ENCODE results near the gene RNF150. TPM values are rescaled to one million over a fixed set of nuclear protein-coding genes. Genes with fewer than 3 reads are reported as not detected.

Gene RNF150
- total RNA-seq, 1 experiment from 2014 or later = 0.14 TPM

- intact Hi-C loops (cut with micrococcal nuclease; ENCODE audit: unreplicated experiment) = no loop called here
- no peaks in the 10 kb centered on the region for H3K4me1 Mint-ChIP-seq (ENCODE audit: low read depth, unreplicated experiment)
- Histone ChIP-seq H3K4me3 (ENCODE audit: low read depth, low read length) (no peak overlapping the region), H3K36me3 (ENCODE audit: control insufficient read depth, insufficient read depth, low read length) (no peaks in the 10 kb centered on the region), H3K27me3 (replicated peaks; ENCODE audit: control insufficient read depth, insufficient read depth, low read length) (peaks cover 1% of the 10 kb centered on the region; the same call in 1 of the 2 replicates), H3K4me1 (no peaks in the 10 kb centered on the region), H3K9me3 (no peaks in the 10 kb centered on the region)
- H3K4me3 Mint-ChIP-seq (ENCODE audit: unreplicated experiment) = no peak overlapping the region
- no peak for TF ChIP-seq CTCF (IDR thresholded peaks at IDR 0.05; ENCODE audit: insufficient read depth in 1 of 2, low read depth in 1 of 2, low read length in 1 of 2, severe bottlenecking in 1 of 2, unreplicated experiment in 1 of 2)
- POLR2A ChIA-PET = no interaction called here
- H3K9me3 Mint-ChIP-seq (ENCODE audit: unreplicated experiment) = no peaks in the 10 kb centered on the region
- no peaks in the 10 kb centered on the region for H3K36me3 Mint-ChIP-seq (ENCODE audit: insufficient read depth, unreplicated experiment)
- DNase-seq = no peak
- H3K27me3 Mint-ChIP-seq (ENCODE audit: insufficient read depth, unreplicated experiment) = peaks cover 11% of the 10 kb centered on the region
- H3K27ac Mint-ChIP-seq (ENCODE audit: unreplicated experiment) = no peak overlapping the region
- no TSS peak for BruUV-seq (replicated peaks)
- CTCF ChIA-PET = no interaction called here
These were observed 112.4 kb downstream of the RNF150 start for GRCh38 chr4:141020801-141021261.

- H3K27me3 Mint-ChIP-seq (ENCODE audit: insufficient read depth, unreplicated experiment) = peaks cover 8% of the 10 kb centered on the region
- no peaks in the 10 kb centered on the region for H3K4me1 Mint-ChIP-seq (ENCODE audit: low read depth, unreplicated experiment)
- H3K27ac Mint-ChIP-seq (ENCODE audit: unreplicated experiment) = no peak overlapping the region
- no TSS peak for BruUV-seq (replicated peaks)
- POLR2A ChIA-PET = no interaction called here
- Histone ChIP-seq H3K27me3 (replicated peaks; ENCODE audit: control insufficient read depth, insufficient read depth, low read length) (peaks cover 1% of the 10 kb centered on the region; the same call in 1 of the 2 replicates), H3K4me3 (ENCODE audit: low read depth, low read length) (no peak overlapping the region), H3K4me1 (no peaks in the 10 kb centered on the region), H3K36me3 (ENCODE audit: control insufficient read depth, insufficient read depth, low read length) (no peaks in the 10 kb centered on the region), H3K9me3 (no peaks in the 10 kb centered on the region)
- H3K36me3 Mint-ChIP-seq (ENCODE audit: insufficient read depth, unreplicated experiment) = no peaks in the 10 kb centered on the region
- TF ChIP-seq CTCF (IDR thresholded peaks at IDR 0.05; ENCODE audit: insufficient read depth in 1 of 2, low read depth in 1 of 2, low read length in 1 of 2, severe bottlenecking in 1 of 2, unreplicated experiment in 1 of 2) = no peak
- no peaks in the 10 kb centered on the region for H3K9me3 Mint-ChIP-seq (ENCODE audit: unreplicated experiment)
- H3K4me3 Mint-ChIP-seq (ENCODE audit: unreplicated experiment) = no peak overlapping the region
- no peak for DNase-seq
- CTCF ChIA-PET = no interaction called here
- intact Hi-C loops (cut with micrococcal nuclease; ENCODE audit: unreplicated experiment) = no loop called here
These were observed 113.5 kb downstream of the RNF150 start for GRCh38 chr4:141019768-141020167.

GRCh38 chr4:141016117-141016798 lies 117.0 kb downstream of the RNF150 start:
- no peak for DNase-seq
- Mint-ChIP-seq H3K9me3 (ENCODE audit: unreplicated experiment) (no peaks in the 10 kb centered on the region), H3K27ac (ENCODE audit: unreplicated experiment) (no peak overlapping the region), H3K36me3 (ENCODE audit: insufficient read depth, unreplicated experiment) (no peaks in the 10 kb centered on the region), H3K27me3 (ENCODE audit: insufficient read depth, unreplicated experiment) (peaks cover 8% of the 10 kb centered on the region), H3K4me3 (ENCODE audit: unreplicated experiment) (no peak overlapping the region), H3K4me1 (ENCODE audit: low read depth, unreplicated experiment) (no peaks in the 10 kb centered on the region)
- BruUV-seq (replicated peaks) = no TSS peak
- Histone ChIP-seq H3K4me1 (no peaks in the 10 kb centered on the region), H3K9me3 (no peaks in the 10 kb centered on the region), H3K27me3 (replicated peaks; ENCODE audit: control insufficient read depth, insufficient read depth, low read length) (peaks cover 1% of the 10 kb centered on the region; the same call in 1 of the 2 replicates), H3K4me3 (ENCODE audit: low read depth, low read length) (no peak overlapping the region), H3K36me3 (ENCODE audit: control insufficient read depth, insufficient read depth, low read length) (no peaks in the 10 kb centered on the region)
- no peak for TF ChIP-seq CTCF (IDR thresholded peaks at IDR 0.05; ENCODE audit: insufficient read depth in 1 of 2, low read depth in 1 of 2, low read length in 1 of 2, severe bottlenecking in 1 of 2, unreplicated experiment in 1 of 2)
- ChIA-PET POLR2A (no interaction called here), CTCF (no interaction called here)
- intact Hi-C loops (cut with micrococcal nuclease; ENCODE audit: unreplicated experiment) = no loop called here

Measured in Caco-2 (cell line).